HL-60 (cell line): Measurements from ENCODE around the gene ANKFN1.
A peak's percentile ranks its signal among the peaks of the same experiment; 100 is the strongest.

ENCODE experiments used
- DNase-seq, 2 experiments: peaks; one replicate each; pipeline ENCODE4 v3.0.0-alpha.2; 2010 to 2020; ENCODE audit warnings: low read depth in 1 of 2, low spot score in 1 of 2
- H3K27ac ChIP-seq: fragments of 250-450 bp; sonication (Bioruptor Pico); replicated peaks from 2 replicates; pipeline ENCODE4 v1.5.1; 2020; ENCODE audit warnings: mild to moderate bottlenecking, moderate library complexity
- H3K27me3 ChIP-seq: fragments of 250-450 bp; sonication (Bioruptor Pico); 2 replicates; pipeline ENCODE4 v1.5.1; 2021; ENCODE audit warnings: mild to moderate bottlenecking, moderate library complexity; ENCODE audit not compliant: insufficient read depth, poor library complexity, severe bottlenecking
- H3K4me3 ChIP-seq: replicated peaks from 2 replicates; pipeline ENCODE4 v1.5.1; 2011; ENCODE audit warnings: mild to moderate bottlenecking, control low read depth, low read length; ENCODE audit not compliant: insufficient read depth
- CTCF ChIP-seq: IDR thresholded peaks from one replicate; pipeline ENCODE4 v1.5.1; 2011; ENCODE audit warnings: low read length, control low read depth, inconsistent platforms; ENCODE audit not compliant: insufficient read depth
- GABPA ChIP-seq: IDR thresholded peaks from 2 replicates; pipeline ENCODE4 v1.6.1; 2012; ENCODE audit warnings: low read depth
- POLR2AphosphoS5 ChIP-seq: IDR thresholded peaks from 2 replicates; pipeline ENCODE4 v1.6.1; 2012; ENCODE audit warnings: low read depth
- REST ChIP-seq: IDR thresholded peaks from 2 replicates; pipeline ENCODE4 v1.6.1; 2012; ENCODE audit warnings: low read depth; ENCODE audit not compliant: insufficient replicate concordance
- SPI1 ChIP-seq: IDR thresholded peaks from 2 replicates; pipeline ENCODE4 v1.6.1; 2012; ENCODE audit warnings: low read depth, mild to moderate bottlenecking, borderline replicate concordance

The ANKFN1 gene

GRCh38 chr17:56319531-56319930 lies 166.3 kb downstream of the ANKFN1 start:
- DNase-seq: peak in 1 of 2 experiments; percentile 53
- TF ChIP-seq CTCF (peak; percentile 42), REST (no peak), SPI1 (no peak), GABPA (no peak)
- Histone ChIP-seq H3K27ac (no peak overlapping the region), H3K4me3 (no peak overlapping the region), H3K27me3 (no peaks in the 10 kb centered on the region)

GRCh38 chr17:56320443-56320842 lies 167.2 kb downstream of the ANKFN1 start:
- TF ChIP-seq CTCF (no peak), REST (no peak), GABPA (no peak), POLR2AphosphoS5 (no peak), SPI1 (no peak)
- Histone ChIP-seq H3K4me3 (no peak overlapping the region), H3K27me3 (no peaks in the 10 kb centered on the region), H3K27ac (no peak overlapping the region)
- no peak for DNase-seq

- DNase-seq: no peak
- Histone ChIP-seq H3K27me3 (no peaks in the 10 kb centered on the region), H3K4me3 (no peak overlapping the region), H3K27ac (no peak overlapping the region)
- TF ChIP-seq GABPA (no peak), REST (no peak), POLR2AphosphoS5 (no peak), SPI1 (no peak), CTCF (no peak)
Measured at GRCh38 chr17:56322991-56323390, 169.7 kb downstream of the ANKFN1 start.
